Activated B cell treated with CpG ODN at 0.5 μM for 24 hours (primary cell): ENCODE measurements around the gene TRMT1. TPM values are rescaled to one million over a fixed set of nuclear protein-coding genes. Genes with fewer than 3 reads are reported as not detected.

ENCODE experiments used
- ATAC-seq: fragments of 200-7000 bp; cut with Tn5 transposase; one replicate; pipeline ENCODE4 v1.10.0; 2021; ENCODE audit warnings: low read depth, mild to moderate bottlenecking, moderate library complexity
- CTCF ChIA-PET: fragments of 350-600 bp; sonication (Branson Sonifier 250); formaldehyde crosslinking; loops from one replicate; lab custom pipeline; 2021; ENCODE audit warnings: antibody characterized with exemption; lab: Charles Lee
- POLR2A ChIA-PET: fragments of 350-600 bp; sonication (Branson Sonifier 250); formaldehyde crosslinking; loops from one replicate; lab custom pipeline; 2021; ENCODE audit warnings: antibody characterized with exemption; lab: Charles Lee
- DNase-seq: peaks from one replicate; pipeline ENCODE4 v3.0.0; 2022
- H3K27ac Mint-ChIP-seq: one replicate; pipeline ENCODE4 v1.8.0; 2020; ENCODE audit warnings: mixed read lengths
- H3K27me3 Mint-ChIP-seq: one replicate; pipeline ENCODE4 v1.8.0; 2021; ENCODE audit warnings: mixed read lengths
- H3K36me3 Mint-ChIP-seq: one replicate; pipeline ENCODE4 v1.8.0; 2021; ENCODE audit warnings: low read depth, mixed read lengths
- H3K4me1 Mint-ChIP-seq: one replicate; pipeline ENCODE4 v1.8.0; 2021; ENCODE audit warnings: mixed read lengths
- H3K4me3 Mint-ChIP-seq: one replicate; pipeline ENCODE4 v1.8.0; 2020; ENCODE audit warnings: mild to moderate bottlenecking, mixed read lengths
- H3K9me3 Mint-ChIP-seq: one replicate; pipeline ENCODE4 v1.8.0; 2020; ENCODE audit warnings: mixed read lengths
- CTCF ChIP-seq: fragments of 200-600 bp; IDR thresholded peaks from one replicate; pipeline ENCODE4 v1.8.0; 2022; ENCODE audit warnings: antibody characterized with exemption, mild to moderate bottlenecking
- intact Hi-C: fragments of 100-400 bp; cut with micrococcal nuclease; formaldehyde crosslinking; loops from one replicate; pipeline ENCODE4 v1.15.1; 2024
- total RNA-seq: library from RNA; stranded (reverse); gene quantifications from 2 replicates; pipeline ENCODE4 v1.2.3, GENCODE V29; 2022

The TRMT1 gene
- total RNA-seq, 1 donor from 2014 or later: 113 TPM

GRCh38 chr19:13066933-13067807 is 49.4 kb downstream of the TRMT1 start:
- no peaks in the 10 kb centered on the region for H3K4me1 Mint-ChIP-seq
- H3K27me3 Mint-ChIP-seq: peaks cover 5% of the 10 kb centered on the region
- TF ChIP-seq CTCF: no peak
- intact Hi-C loops: loop anchor here (10.0 kb wide), 1 partner anchor 518 kb away; no protein-coding TSS in a partner anchor
- ChIA-PET POLR2A (interaction anchor here (0.7 kb wide), 1 partner anchor 861 kb away, joined by 3 read pairs; no protein-coding TSS in a partner anchor), CTCF (no interaction called here)
- H3K4me3 Mint-ChIP-seq: no peak overlapping the region
- H3K27ac Mint-ChIP-seq: no peak overlapping the region
- H3K36me3 Mint-ChIP-seq: no peaks in the 10 kb centered on the region
- DNase-seq (no peak), ATAC-seq (no peak)
- no peaks in the 10 kb centered on the region for H3K9me3 Mint-ChIP-seq

- no peak overlapping the region for H3K27ac Mint-ChIP-seq
- peaks cover 9% of the 10 kb centered on the region for H3K27me3 Mint-ChIP-seq
- H3K36me3 Mint-ChIP-seq: no peaks in the 10 kb centered on the region
- TF ChIP-seq CTCF: no peak
- DNase-seq (no peak), ATAC-seq (no peak)
- H3K9me3 Mint-ChIP-seq: no peaks in the 10 kb centered on the region
- no peak overlapping the region for H3K4me3 Mint-ChIP-seq
- CTCF ChIA-PET: no interaction called here
- intact Hi-C loops: loop anchor here (10.0 kb wide), 1 partner anchor 519 kb away; no protein-coding TSS in a partner anchor
- POLR2A ChIA-PET: no interaction called here
- H3K4me1 Mint-ChIP-seq: peaks cover 3% of the 10 kb centered on the region
Measured at GRCh38 chr19:13066226-13066625, 50.3 kb downstream of the TRMT1 start.

- H3K4me1 Mint-ChIP-seq: peaks cover 5% of the 10 kb centered on the region
- no peak for ATAC-seq
- H3K36me3 Mint-ChIP-seq: no peaks in the 10 kb centered on the region
- TF ChIP-seq CTCF: no peak
- ChIA-PET CTCF (no interaction called here), POLR2A (no interaction called here)
- intact Hi-C loops: loop anchor here (5.0 to 10.0 kb wide), 2 partner anchors 42 to 521 kb away; no protein-coding TSS in a partner anchor
- H3K27me3 Mint-ChIP-seq: peaks cover 14% of the 10 kb centered on the region
- no peak overlapping the region for H3K27ac Mint-ChIP-seq
- no peak overlapping the region for H3K4me3 Mint-ChIP-seq
- DNase-seq: no peak
- no peaks in the 10 kb centered on the region for H3K9me3 Mint-ChIP-seq
Measured at GRCh38 chr19:13064092-13064489, 52.4 kb downstream of the TRMT1 start.

GRCh38 chr19:13063461-13064091 is 53.0 kb downstream of the TRMT1 start:
- no peaks in the 10 kb centered on the region for H3K36me3 Mint-ChIP-seq
- intact Hi-C loops: loop anchor here (5.0 to 10.0 kb wide), 2 partner anchors 41 to 521 kb away; no protein-coding TSS in a partner anchor
- ChIA-PET POLR2A (no interaction called here), CTCF (no interaction called here)
- peaks cover 14% of the 10 kb centered on the region for H3K27me3 Mint-ChIP-seq
- no peak for TF ChIP-seq CTCF
- ATAC-seq: no peak
- no peak for DNase-seq
- H3K4me3 Mint-ChIP-seq: no peak overlapping the region
- no peaks in the 10 kb centered on the region for H3K9me3 Mint-ChIP-seq
- H3K27ac Mint-ChIP-seq: no peak overlapping the region
- H3K4me1 Mint-ChIP-seq: peaks cover 5% of the 10 kb centered on the region

- no peak for TF ChIP-seq CTCF
- Mint-ChIP-seq H3K36me3 (no peaks in the 10 kb centered on the region), H3K9me3 (no peaks in the 10 kb centered on the region), H3K4me1 (peaks cover 5% of the 10 kb centered on the region), H3K27me3 (peaks cover 14% of the 10 kb centered on the region), H3K4me3 (no peak overlapping the region), H3K27ac (no peak overlapping the region)
- ChIA-PET CTCF (interaction anchor here (0.6 to 6.4 kb wide), 6 partner anchors 33 to 290 kb away, joined by 3 to 78 read pairs (median 26); no protein-coding TSS in a partner anchor), POLR2A (interaction anchor here (1.9 kb wide), 1 partner anchor 82 kb away, joined by 7 read pairs; no protein-coding TSS in a partner anchor)
- intact Hi-C loops: loop anchor here (5.0 to 10.0 kb wide), 2 partner anchors 40 to 522 kb away; no protein-coding TSS in a partner anchor
- DNase-seq (no peak), ATAC-seq (no peak)
Measured at GRCh38 chr19:13062317-13062716, 54.2 kb downstream of the TRMT1 start.
